ENCODE data around the gene BAZ1B.
"Not testable (repeated sequence)": the region's sequence is repeated elsewhere in the genome, so short reads cannot be mapped to it uniquely, and the experiment has no call there.

The BAZ1B gene

GRCh38 chr7:73539709-73540108 lies 17.6 kb upstream of the BAZ1B start:
- no peak for DNase-seq (ENCODE audit: low read depth in 3 of 3, low spot score in 1 of 3)

DNA sequence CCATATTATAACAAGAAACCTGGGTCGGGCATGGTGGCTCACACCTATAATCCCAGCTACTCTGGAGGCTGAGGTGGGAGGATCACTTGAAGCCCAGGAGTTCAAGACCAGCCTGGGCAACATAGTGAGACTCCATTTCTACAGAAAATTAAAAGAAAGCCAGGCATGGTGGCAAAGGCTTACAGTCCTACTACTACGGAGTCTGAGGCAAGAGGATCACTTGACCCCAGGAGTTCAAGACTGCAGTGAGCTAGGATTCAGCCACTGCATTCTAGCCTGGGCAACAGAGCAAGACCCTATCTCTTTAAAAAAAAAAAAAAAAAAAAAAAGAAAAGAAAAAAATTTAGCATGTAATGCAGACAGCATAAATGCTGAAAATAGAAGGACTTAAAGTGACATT lies 16.4 kb upstream of the BAZ1B start:
- not testable (repeated sequence) for DNase-seq (ENCODE audit: low read depth in 3 of 3, low spot score in 1 of 3)

DNA sequence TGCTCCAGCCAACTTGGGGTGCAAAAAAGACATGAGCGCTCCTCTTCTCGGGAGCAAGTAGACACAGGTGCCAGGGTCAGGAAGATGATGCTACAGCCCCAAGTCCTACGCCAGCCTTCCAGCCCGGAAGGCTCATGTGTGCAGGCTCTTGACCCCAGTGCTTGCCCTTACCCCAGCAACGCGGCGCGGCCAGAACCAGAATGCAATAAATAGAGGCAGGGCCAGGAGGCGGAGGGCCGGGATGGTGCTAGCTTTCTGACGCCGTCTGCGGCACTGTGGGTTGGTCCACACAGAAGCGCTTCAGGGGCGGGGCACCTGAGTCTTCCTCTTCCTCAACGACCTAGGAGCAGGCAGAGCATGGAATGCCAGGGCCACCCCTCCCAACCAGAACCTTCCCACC lies 15.0 kb upstream of the BAZ1B start:
- no peak for DNase-seq (ENCODE audit: low read depth in 3 of 3, low spot score in 1 of 3)

DNA sequence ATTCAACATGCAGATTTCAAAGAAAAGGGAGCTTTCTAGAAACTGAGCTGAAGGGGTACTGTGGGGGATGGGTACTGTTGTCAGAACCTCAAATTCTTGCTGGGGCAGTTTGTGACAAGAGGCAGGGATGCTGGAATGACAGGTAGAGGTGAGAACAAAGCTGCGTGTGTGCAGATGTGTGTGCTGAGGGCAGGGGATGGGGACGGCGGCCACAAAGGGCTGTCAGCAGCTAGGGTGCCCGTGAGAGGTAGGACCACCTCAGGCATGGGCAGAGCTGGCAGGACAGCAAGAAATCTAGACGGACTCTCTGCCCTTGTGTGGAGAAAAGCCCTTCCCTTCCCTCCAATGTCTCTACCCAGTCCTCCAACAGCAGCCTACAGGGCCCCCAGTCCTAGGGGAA lies 14.4 kb upstream of the BAZ1B start:
- no peak for DNase-seq (ENCODE audit: low read depth in 3 of 3, low spot score in 1 of 3)

- DNase-seq (ENCODE audit: low read depth in 3 of 3, low spot score in 1 of 3) = not testable (repeated sequence)
Observed at GRCh38 chr7:73535918-73536317, 13.8 kb upstream of the BAZ1B start.

- no peak for DNase-seq (ENCODE audit: low read depth in 3 of 3, low spot score in 1 of 3)
Observed at GRCh38 chr7:73533742-73534141, 11.6 kb upstream of the BAZ1B start.

- no peak for DNase-seq (ENCODE audit: low read depth in 3 of 3, low spot score in 1 of 3)
Observed at GRCh38 chr7:73532224-73532623, 10.1 kb upstream of the BAZ1B start.

GRCh38 chr7:73530800-73531199 lies 8.7 kb upstream of the BAZ1B start:
- no peak for DNase-seq (ENCODE audit: low read depth in 3 of 3, low spot score in 1 of 3)

GRCh38 chr7:73526896-73527821 lies 5.1 kb upstream of the BAZ1B start:
- no peak for DNase-seq (ENCODE audit: low read depth in 3 of 3, low spot score in 1 of 3)

DNA sequence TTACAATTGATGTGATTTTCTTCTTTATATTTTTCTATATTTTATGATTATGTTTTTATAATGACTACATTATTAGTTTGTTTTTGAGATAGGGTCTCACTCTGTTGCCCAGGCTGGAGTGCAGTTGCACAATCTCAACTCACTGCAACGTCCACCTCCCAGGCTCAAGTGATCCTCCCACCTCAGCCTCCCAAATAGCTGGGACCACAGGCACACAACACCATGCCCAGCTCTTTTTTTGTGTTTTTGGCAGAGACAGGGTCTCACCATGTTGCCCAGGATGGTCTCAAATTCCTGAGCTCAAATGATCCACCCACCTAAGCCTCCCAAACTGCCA lies 4.0 kb upstream of the BAZ1B start:
- DNase-seq (ENCODE audit: low read depth in 3 of 3, low spot score in 1 of 3) = not testable (repeated sequence)

DNA sequence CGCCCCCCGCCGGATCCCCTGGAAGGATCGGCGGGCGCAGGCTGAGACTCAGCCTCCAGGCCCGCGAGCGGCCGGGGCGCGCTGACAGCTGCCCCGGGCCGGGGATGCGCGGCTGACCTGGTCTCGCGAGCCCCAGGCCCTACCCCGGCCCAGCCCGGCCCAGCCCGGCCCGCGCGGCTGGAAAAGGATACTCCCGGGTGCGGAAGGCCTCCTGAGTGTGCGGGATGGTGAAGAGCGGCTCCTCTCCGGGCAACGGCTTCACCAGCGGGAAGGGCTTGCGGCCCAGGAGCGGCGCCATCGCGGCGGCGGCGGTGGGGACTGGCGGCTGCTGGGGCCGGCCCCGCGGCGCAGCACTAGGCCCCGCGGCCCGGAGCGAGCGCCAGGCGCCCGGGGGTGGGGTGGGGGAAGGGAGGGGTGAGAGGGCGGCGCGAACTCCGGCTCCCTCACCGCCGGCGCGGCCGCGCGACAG lies 423 bp downstream of the BAZ1B start:
- peak in 1 of 3 donors; percentile 59 for DNase-seq (ENCODE audit: low read depth in 3 of 3, low spot score in 1 of 3)

GRCh38 chr7:73520673-73521635 lies 1.1 kb downstream of the BAZ1B start:
- DNase-seq (ENCODE audit: low read depth in 3 of 3, low spot score in 1 of 3) = no peak

DNA sequence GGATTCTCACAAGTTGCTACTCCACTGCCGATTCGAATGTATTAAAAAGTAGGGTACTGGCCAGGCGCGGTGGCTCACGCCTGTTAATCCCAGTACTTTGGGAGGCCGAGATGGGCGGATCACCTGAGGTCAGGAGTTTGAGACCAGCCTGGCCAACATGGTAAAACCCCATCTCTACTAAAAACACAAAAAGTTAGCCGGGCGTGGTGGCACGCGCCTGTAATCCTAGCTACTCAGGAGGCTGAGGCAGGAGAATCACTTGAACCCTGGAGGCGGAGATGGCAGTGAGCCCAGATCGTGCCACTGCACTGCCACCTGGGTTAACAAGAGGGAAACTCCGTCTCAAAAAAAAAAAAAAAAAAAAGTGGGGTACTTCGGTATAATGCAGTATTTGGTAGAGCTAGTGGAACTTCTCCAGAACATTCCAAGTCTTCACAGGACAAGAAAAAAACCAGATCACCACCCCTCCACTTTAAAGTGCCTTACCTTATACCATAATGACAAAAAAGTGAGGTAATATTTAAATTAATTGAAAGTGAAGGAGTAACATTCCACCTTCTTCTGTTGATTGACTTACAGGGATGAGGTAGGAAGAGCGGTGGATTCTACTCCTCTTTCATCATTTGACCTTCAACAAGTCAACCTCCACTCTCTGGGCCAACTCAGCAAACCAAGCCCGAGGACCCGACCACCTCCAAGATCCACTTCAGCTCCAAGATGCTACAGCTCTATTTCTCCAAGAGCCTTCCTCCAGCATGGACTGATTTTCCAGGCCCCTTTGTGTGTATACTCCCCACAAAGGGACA lies 2.0 kb downstream of the BAZ1B start:
- DNase-seq (ENCODE audit: low read depth in 3 of 3, low spot score in 1 of 3) = no peak

GRCh38 chr7:73518470-73518869 lies 3.6 kb downstream of the BAZ1B start:
- no peak for DNase-seq (ENCODE audit: low read depth in 3 of 3, low spot score in 1 of 3)

- DNase-seq (ENCODE audit: low read depth in 3 of 3, low spot score in 1 of 3) = no peak
Observed at GRCh38 chr7:73517241-73517995, 4.7 kb downstream of the BAZ1B start.

DNA sequence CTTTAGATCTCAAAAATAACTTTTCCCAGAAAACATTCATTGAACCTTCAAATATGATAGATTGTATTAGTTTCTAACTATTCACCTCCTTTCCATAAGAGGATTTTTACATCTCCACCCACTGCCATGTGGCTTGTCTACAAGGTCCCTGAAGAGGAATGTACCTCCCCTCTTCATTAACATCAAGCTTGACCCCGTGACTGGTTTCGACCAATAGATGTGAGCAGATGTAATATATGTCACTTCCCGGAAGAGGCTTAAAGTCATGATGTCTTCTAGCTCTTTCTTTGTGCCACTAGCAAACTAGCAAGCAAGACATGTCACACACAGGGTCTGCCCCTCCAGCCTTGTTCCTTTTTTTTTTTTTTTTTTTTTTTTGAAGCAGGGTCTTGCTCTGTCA lies 6.9 kb downstream of the BAZ1B start:
- DNase-seq (ENCODE audit: low read depth in 3 of 3, low spot score in 1 of 3) = no peak

DNA sequence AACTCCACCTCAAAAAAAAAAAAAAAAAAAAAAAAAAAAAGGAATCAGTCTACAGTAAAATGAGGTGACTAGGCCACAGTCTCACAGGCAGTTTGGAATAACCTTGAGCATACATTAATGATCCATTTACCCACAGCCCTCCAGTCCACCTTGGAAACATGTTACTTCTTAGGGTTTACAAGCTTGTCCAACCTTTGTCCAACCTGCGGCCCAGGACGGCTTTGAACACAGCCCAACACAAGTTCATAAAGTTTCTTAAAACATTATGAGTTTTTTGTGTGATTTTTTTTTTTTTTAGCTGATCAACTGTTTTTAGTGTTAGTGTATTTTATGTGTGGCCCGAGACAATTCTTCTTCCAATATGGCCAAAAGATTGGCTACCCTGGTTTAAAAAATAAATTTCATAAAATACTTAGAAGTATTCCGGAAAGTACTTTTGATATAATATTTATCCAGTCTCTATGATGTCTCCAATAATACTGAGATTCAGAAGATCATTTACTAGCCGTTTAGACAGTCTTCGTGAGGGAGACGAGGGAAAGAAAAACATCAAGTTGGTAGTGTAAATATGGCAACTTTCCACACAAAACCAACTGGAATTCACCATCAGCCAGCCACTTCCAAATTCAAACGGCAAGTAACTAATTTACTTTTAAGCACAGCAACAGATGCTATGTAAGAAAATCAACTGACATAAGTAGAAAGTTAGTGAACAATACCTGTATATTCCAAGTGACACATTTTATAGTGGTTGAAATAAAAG lies 9.9 kb downstream of the BAZ1B start:
- no peak for DNase-seq (ENCODE audit: low read depth in 3 of 3, low spot score in 1 of 3)

DNA sequence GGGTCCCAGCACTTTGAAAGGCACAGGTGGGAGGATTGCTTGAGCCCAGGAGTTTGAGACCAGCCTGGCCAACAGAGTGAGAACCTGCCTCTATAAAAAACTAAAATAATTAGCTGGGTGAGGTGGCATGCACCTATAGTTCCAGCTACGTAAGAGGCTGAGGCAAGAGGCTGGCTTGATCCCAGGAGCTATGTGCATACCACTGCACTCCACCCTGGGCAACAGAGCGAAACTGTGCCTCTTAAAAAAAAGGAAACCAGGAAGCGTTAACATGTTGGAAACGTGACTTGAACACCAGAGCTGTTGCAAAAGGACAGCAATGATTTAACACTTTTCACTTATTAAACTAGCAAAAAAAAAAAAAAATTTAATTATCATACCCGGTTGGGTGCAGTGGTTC lies 12.6 kb downstream of the BAZ1B start:
- no peak for DNase-seq (ENCODE audit: low read depth in 3 of 3, low spot score in 1 of 3)

- DNase-seq (ENCODE audit: low read depth in 3 of 3, low spot score in 1 of 3) = no peak
Observed at GRCh38 chr7:73507556-73507955, 14.5 kb downstream of the BAZ1B start.

GRCh38 chr7:73504920-73505319 lies 17.2 kb downstream of the BAZ1B start:
- DNase-seq (ENCODE audit: low read depth in 3 of 3, low spot score in 1 of 3) = no peak

Data from stimulated activated CD4-positive, alpha-beta T cell treated with anti-CD3 and anti-CD28 coated beads, TNF-alpha, amount 100 ng/mL, for 1 hour (primary cell).